SU-DHL-6 (cell line): ENCODE measurements around the gene AJUBA.
A peak's percentile ranks its signal among the peaks of the same experiment; 100 is the strongest.

Experiments
- H2AFZ ChIP-seq: fragments of 200-600 bp; sonication (generic); 2 replicates; pipeline ENCODE4 v1.6.1; 2014; ENCODE audit warnings: low read depth, mild to moderate bottlenecking, moderate library complexity, mixed read lengths, antibody characterized with exemption, low read length; ENCODE audit not compliant: severe bottlenecking
- H3F3A ChIP-seq: fragments of 200-600 bp; shearing (Covaris generic); 2 replicates; pipeline ENCODE4 v1.6.0; 2016; ENCODE audit warnings: antibody characterized with exemption, mild to moderate bottlenecking; ENCODE audit not compliant: insufficient read depth
- H3K27ac ChIP-seq: fragments of 200-600 bp; sonication (generic); 2 replicates; pipeline ENCODE4 v1.5.1; 2016; ENCODE audit warnings: low read depth, mild to moderate bottlenecking, low read length, moderate library complexity, mixed read lengths
- H3K27me3 ChIP-seq: fragments of 200-600 bp; sonication (generic), shearing (Covaris generic); 2 replicates; pipeline ENCODE4 v1.6.0; 2014; ENCODE audit warnings: mild to moderate bottlenecking, low read length
- H3K36me3 ChIP-seq: fragments of 200-600 bp; sonication (generic); 2 replicates; pipeline ENCODE4 v1.6.1; 2014; ENCODE audit warnings: mild to moderate bottlenecking, low read length, mixed read lengths
- H3K4me2 ChIP-seq: fragments of 300-600, 200-600 bp; shearing (Covaris generic), sonication (generic); 2 replicates; pipeline ENCODE4 v1.6.0; 2014; ENCODE audit warnings: low read length, low read depth, mild to moderate bottlenecking; ENCODE audit not compliant: poor library complexity, severe bottlenecking
- H3K4me3 ChIP-seq: fragments of 200-600 bp; sonication (generic); 2 replicates; pipeline ENCODE4 v1.5.1; 2014; ENCODE audit warnings: antibody characterized with exemption, low read length, mild to moderate bottlenecking, mixed read lengths; ENCODE audit not compliant: insufficient read depth, poor library complexity, severe bottlenecking
- H3K79me2 ChIP-seq: fragments of 200-600 bp; sonication (generic); 2 replicates; pipeline ENCODE4 v1.6.1; 2014; ENCODE audit warnings: mild to moderate bottlenecking, low read length, moderate library complexity; ENCODE audit not compliant: insufficient read depth
- H3K9ac ChIP-seq: fragments of 200-600 bp; sonication (generic); 2 replicates; pipeline ENCODE4 v1.7.0; 2014; ENCODE audit warnings: mild to moderate bottlenecking, low read length
- H3K9me2 ChIP-seq: fragments of 200-600 bp; sonication (generic); replicated peaks from 2 replicates; pipeline ENCODE4 v1.6.1; 2014; ENCODE audit warnings: low read length; ENCODE audit not compliant: insufficient read depth
- H3K9me3 ChIP-seq: fragments of 200-600 bp; sonication (generic); 2 replicates; pipeline ENCODE4 v1.6.1; 2014; ENCODE audit warnings: low read length, mixed read lengths; ENCODE audit not compliant: insufficient read depth
- H4K20me1 ChIP-seq: fragments of 200-600 bp; sonication (generic); 2 replicates; pipeline ENCODE4 v1.6.1; 2014; ENCODE audit warnings: low read depth, mild to moderate bottlenecking, antibody characterized with exemption, low read length, moderate library complexity, mixed read lengths
- EZH2phosphoT487 ChIP-seq: fragments of 200-600 bp; sonication (generic), shearing (Covaris generic); conservative IDR thresholded peaks from 2 replicates; pipeline ENCODE4 v1.6.1; 2018; ENCODE audit warnings: mild to moderate bottlenecking, antibody characterized with exemption, low read length, moderate library complexity, mixed read lengths
- TF ChIP-seq, protein P1 (sequence below): fragments of 200-600 bp; sonication (generic); IDR thresholded peaks from one replicate; pipeline ENCODE4 v1.5.1; 2017; ENCODE audit warnings: antibody characterized with exemption, mild to moderate bottlenecking, low read length, moderate library complexity; ENCODE audit not compliant: insufficient read depth, poor library complexity, severe bottlenecking

AJUBA gene

GRCh38 chr14:22985894-22986507 is 3.6 kb upstream of the AJUBA start:
- no peak overlapping the region for H3K27ac ChIP-seq
- H4K20me1 ChIP-seq = no peaks in the 10 kb centered on the region
- H3K4me3 ChIP-seq = no peak overlapping the region
- H2AFZ ChIP-seq = no peak overlapping the region
- H3K79me2 ChIP-seq = no peaks in the 10 kb centered on the region
- no peaks in the 10 kb centered on the region for H3K9me2 ChIP-seq
- H3K4me2 ChIP-seq = no peak overlapping the region
- no peaks in the 10 kb centered on the region for H3K9me3 ChIP-seq
- TF ChIP-seq EZH2phosphoT487 = no peak
- TF ChIP-seq, protein P1, sequence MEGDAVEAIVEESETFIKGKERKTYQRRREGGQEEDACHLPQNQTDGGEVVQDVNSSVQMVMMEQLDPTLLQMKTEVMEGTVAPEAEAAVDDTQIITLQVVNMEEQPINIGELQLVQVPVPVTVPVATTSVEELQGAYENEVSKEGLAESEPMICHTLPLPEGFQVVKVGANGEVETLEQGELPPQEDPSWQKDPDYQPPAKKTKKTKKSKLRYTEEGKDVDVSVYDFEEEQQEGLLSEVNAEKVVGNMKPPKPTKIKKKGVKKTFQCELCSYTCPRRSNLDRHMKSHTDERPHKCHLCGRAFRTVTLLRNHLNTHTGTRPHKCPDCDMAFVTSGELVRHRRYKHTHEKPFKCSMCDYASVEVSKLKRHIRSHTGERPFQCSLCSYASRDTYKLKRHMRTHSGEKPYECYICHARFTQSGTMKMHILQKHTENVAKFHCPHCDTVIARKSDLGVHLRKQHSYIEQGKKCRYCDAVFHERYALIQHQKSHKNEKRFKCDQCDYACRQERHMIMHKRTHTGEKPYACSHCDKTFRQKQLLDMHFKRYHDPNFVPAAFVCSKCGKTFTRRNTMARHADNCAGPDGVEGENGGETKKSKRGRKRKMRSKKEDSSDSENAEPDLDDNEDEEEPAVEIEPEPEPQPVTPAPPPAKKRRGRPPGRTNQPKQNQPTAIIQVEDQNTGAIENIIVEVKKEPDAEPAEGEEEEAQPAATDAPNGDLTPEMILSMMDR = no peak
- H3K9ac ChIP-seq = no peak overlapping the region; the same call in 1 of the 2 replicates
- no peaks in the 10 kb centered on the region for H3F3A ChIP-seq
- H3K36me3 ChIP-seq = no peaks in the 10 kb centered on the region
- no peaks in the 10 kb centered on the region for H3K27me3 ChIP-seq

DNA sequence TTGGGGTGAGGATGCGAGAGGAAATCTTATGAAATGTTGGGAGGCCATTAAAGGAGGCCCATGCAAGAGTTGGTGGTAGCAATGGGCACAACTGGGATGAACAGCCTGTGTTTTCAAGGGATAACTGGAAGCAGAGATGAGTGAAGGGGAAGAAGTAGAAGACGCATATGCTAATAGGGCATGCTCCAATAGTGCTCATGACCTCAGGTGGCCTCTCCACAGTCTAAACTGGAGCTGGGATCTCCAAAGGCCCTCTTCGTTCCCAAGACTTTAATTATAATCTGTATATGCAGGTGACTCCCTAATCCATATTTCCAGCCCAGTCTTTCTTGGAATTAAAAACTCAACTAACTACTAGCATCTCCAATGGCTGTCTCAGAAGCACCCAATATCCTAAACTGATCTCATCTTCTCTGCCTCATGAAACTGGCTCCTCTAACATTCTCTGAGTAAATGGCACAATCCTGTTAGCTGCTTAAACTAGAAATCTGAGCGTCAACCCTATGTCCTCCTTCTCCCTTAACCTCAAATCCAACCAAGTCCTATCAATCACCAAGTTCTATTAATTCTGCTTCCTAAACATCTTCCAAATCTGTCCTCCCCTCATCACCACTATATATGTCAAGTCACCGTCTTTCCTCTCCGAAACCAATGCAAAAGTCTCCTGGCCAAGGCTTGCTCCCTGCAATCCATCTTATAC is 2.8 kb upstream of the AJUBA start:
- Histone ChIP-seq H3K79me2 (no peaks in the 10 kb centered on the region), H3K4me3 (no peak overlapping the region), H2AFZ (no peak overlapping the region), H3K9me3 (no peaks in the 10 kb centered on the region), H3K27me3 (no peaks in the 10 kb centered on the region), H3K9me2 (no peaks in the 10 kb centered on the region), H3F3A (no peaks in the 10 kb centered on the region), H3K4me2 (no peak overlapping the region), H3K27ac (no peak overlapping the region), H4K20me1 (no peaks in the 10 kb centered on the region), H3K9ac (no peak overlapping the region), H3K36me3 (no peaks in the 10 kb centered on the region)
- TF ChIP-seq, protein P1 = no peak
- no peak for TF ChIP-seq EZH2phosphoT487

- no peaks in the 10 kb centered on the region for H3K36me3 ChIP-seq
- H3K9me2 ChIP-seq = no peaks in the 10 kb centered on the region
- no peaks in the 10 kb centered on the region for H3K79me2 ChIP-seq
- no peaks in the 10 kb centered on the region for H3K27me3 ChIP-seq
- H3K9me3 ChIP-seq = no peaks in the 10 kb centered on the region
- TF ChIP-seq, protein P1 = no peak
- no peak for TF ChIP-seq EZH2phosphoT487
- peak overlapping the region; percentile 70 for H2AFZ ChIP-seq
- H4K20me1 ChIP-seq = no peaks in the 10 kb centered on the region
- peak overlapping the region; percentile 93 for H3K4me2 ChIP-seq
- no peaks in the 10 kb centered on the region for H3F3A ChIP-seq
- H3K9ac ChIP-seq = peak overlapping the region; percentile 67
- H3K27ac ChIP-seq = no peak overlapping the region
- peak overlapping the region; percentile 68 for H3K4me3 ChIP-seq
Observed at GRCh38 chr14:22981876-22982476, 375 bp downstream of the AJUBA start.
